CD4-positive, alpha-beta T cell treated with Interleukin-17A for 4 hours (primary cell): ENCODE measurements around the gene KRTAP6-3.

Experiments
- DNase-seq: peaks from one replicate; pipeline ENCODE4 v3.0.0-alpha.2; 2020; ENCODE audit warnings: mixed read lengths

Gene KRTAP6-3

DNA sequence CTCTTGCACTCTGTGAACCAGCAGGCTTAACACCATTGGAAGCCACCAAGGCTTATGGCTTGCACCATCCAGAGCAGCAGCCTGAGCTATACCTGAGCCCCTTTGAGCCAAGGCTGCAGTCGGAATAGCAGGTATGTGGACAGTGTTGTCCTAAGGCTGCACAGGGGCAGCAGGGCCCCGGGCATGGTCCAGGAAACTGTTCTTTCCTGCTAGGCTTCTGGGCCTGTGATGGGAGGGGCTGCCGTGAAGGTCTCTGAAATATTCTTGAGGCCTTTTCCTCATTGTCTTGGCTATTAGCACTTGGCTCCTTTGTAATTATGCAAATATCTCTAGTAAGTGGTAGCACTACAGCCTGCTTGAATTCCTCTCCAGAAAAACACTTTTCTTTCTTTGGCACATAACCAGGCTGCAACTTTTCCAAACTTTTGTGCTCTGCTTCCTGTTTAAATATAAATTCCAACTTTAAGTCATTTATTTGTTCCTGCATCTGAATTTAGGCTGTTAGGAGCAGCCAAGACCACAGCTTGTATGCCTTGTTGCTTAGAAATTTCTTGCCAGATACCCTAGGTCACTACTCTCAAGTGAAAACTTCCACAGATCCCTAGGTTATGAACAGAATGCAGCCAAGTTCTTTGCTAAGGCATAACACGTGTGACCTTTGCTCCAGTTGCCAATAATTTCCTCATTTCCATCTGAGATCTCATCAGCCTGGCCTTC lies 33.4 kb downstream of the KRTAP6-3 start:
- DNase-seq: no peak

DNA sequence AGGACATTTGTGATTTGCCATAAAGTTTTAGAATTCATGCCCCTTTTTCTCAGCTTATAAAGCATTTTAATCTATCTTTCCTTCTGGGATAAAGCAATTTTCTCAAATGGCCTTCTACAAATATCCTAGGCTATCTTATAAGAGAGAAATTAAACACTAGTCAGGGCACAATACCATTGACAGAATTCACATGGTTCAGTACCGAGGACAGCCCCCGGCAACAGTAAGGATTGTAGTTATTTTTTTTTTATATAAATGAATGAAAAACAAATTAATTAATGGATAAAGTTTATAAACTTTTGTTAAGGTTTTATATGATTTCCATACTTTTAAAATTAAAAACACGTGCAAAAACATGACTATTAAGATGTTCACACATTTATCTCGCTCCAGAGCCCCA lies 35.9 kb downstream of the KRTAP6-3 start:
- DNase-seq: no peak

- no peak for DNase-seq
Observed at GRCh38 chr21:30629200-30629599, 37.0 kb downstream of the KRTAP6-3 start.

DNA sequence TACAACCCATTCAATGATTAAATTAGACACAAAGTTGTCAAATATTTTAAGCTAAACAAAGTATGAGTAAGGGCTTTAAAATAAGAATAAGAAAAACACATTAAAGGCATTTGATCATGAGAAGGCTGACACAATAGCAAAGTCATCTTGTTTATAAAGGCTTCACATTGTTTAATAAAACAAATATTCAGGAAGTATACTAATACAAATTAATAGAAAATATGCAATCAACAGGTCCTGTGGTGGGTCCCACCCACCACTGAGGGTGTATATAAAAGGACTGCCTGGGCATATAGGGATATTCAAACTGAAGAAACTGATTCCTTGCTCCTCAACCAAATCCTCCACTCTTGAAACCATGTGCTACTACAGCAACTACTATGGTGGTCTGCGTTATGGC lies 42.7 kb downstream of the KRTAP6-3 start, which contains the start of gene KRTAP20-2:
Gene KRTAP20-2, plus strand, starts transcription at position 301 of the 400 bp plus-strand sequence. Its CDS starts 58 bp downstream, at position 359.
- no peak for DNase-seq

DNA sequence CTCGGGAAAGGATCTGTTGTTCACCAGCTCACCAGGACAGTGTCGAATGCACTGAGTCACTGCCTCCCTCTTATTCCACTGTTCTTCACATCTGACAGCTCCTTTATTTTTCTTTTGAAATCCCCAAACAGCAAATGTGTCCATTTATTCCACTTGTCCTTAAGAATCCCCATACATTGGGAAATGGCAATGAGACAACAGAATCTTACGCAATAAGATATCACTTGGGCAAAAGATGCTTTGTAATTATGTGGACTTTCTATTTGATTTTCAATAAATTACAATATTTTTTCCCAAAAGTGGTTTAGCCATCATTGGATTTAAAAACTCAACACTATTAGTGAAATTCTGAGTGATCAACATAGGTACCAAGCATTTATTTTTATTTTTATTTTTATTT lies 46.4 kb downstream of the KRTAP6-3 start:
- DNase-seq: no peak

GRCh38 chr21:30642564-30642963 lies 50.3 kb downstream of the KRTAP6-3 start, which contains the start of gene KRTAP20-3:
Gene KRTAP20-3 (plus strand): TSS chr21:30642864.
- no peak for DNase-seq
